OCI-LY3 (cell line): ENCODE results near the gene RNF181.

ENCODE experiments used
- EZH2phosphoT487 ChIP-seq: fragments of 200-600 bp; shearing (Covaris generic); IDR thresholded peaks from 2 replicates; pipeline ENCODE4 v1.6.1; 2018; ENCODE audit warnings: antibody characterized with exemption, mixed run types, low read depth
- TF ChIP-seq, protein P1 (sequence below): fragments of 200-600, 300-600 bp; sonication (generic); IDR thresholded peaks from 2 replicates; pipeline ENCODE4 v1.5.1; 2014; ENCODE audit warnings: antibody characterized with exemption, low read length, low read depth

DNA sequence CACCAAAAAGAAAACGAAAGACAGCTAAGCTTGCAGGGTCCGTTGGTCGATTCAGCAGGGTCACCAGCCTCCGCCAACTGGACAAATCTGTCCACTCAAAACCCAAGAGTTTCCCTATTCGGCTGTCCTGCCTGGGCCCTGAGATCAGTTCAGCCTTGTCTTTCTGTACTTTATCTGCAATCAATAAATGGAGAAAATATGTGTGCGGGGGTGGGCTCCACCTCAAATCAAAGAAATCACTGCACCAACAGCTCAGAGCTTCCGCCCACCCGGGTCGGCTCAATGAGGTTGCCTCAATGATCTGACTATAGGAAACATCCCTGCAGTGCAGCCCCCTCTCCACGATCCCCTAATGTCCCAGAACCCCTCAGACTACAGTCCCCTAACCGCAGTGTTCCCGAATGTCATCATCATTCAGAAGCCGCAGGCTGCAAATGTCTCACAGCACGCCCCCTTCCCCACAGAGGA, 34.7 kb upstream of the RNF181 start:
- TF ChIP-seq, protein P1, sequence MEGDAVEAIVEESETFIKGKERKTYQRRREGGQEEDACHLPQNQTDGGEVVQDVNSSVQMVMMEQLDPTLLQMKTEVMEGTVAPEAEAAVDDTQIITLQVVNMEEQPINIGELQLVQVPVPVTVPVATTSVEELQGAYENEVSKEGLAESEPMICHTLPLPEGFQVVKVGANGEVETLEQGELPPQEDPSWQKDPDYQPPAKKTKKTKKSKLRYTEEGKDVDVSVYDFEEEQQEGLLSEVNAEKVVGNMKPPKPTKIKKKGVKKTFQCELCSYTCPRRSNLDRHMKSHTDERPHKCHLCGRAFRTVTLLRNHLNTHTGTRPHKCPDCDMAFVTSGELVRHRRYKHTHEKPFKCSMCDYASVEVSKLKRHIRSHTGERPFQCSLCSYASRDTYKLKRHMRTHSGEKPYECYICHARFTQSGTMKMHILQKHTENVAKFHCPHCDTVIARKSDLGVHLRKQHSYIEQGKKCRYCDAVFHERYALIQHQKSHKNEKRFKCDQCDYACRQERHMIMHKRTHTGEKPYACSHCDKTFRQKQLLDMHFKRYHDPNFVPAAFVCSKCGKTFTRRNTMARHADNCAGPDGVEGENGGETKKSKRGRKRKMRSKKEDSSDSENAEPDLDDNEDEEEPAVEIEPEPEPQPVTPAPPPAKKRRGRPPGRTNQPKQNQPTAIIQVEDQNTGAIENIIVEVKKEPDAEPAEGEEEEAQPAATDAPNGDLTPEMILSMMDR = no peak
- no peak for TF ChIP-seq EZH2phosphoT487
